Measurements from ENCODE around the gene TIMP3.

TIMP3 gene

GRCh38 chr22:32864596-32864995 lies 63.1 kb downstream of the TIMP3 start (continued):
- no peak for TF ChIP-seq TSHZ2 (CRISPR knock-in tag; IDR thresholded peaks at IDR 0.05)
- TF ChIP-seq ARNTL (CRISPR knock-in tag; IDR thresholded peaks at IDR 0.05; ENCODE audit: borderline replicate concordance, low read depth), result no peak
- no peak for TF ChIP-seq PATZ1 (CRISPR knock-in tag; IDR thresholded peaks at IDR 0.05; ENCODE audit: borderline replicate concordance)
- no peak for TF ChIP-seq TOX (CRISPR knock-in tag; IDR thresholded peaks at IDR 0.05; ENCODE audit: borderline replicate concordance)

GRCh38 chr22:32866953-32867352 lies 65.4 kb downstream of the TIMP3 start:
- ATAC-seq, result no peak
- TF ChIP-seq POU6F1 (CRISPR knock-in tag; IDR thresholded peaks at IDR 0.05; ENCODE audit: borderline replicate concordance, low read depth) (no peak), BACH2 (CRISPR knock-in tag; IDR thresholded peaks at IDR 0.05; ENCODE audit: borderline replicate concordance) (no peak), ZNF70 (CRISPR knock-in tag; IDR thresholded peaks at IDR 0.05) (no peak), TOX (CRISPR knock-in tag; IDR thresholded peaks at IDR 0.05; ENCODE audit: borderline replicate concordance) (no peak), ZC3H10 (CRISPR knock-in tag; IDR thresholded peaks at IDR 0.05) (no peak), ZNF565 (CRISPR knock-in tag; conservative IDR thresholded peaks at IDR 0.05; ENCODE audit: low read depth) (no peak), ESRRG (CRISPR knock-in tag; IDR thresholded peaks at IDR 0.05) (no peak), ZFP30 (CRISPR knock-in tag; IDR thresholded peaks at IDR 0.05) (no peak)

GRCh38 chr22:32868946-32869345 lies 67.4 kb downstream of the TIMP3 start:
- TF ChIP-seq ZC3H10 (CRISPR knock-in tag; IDR thresholded peaks at IDR 0.05) (no peak), OSR1 (CRISPR knock-in tag; IDR thresholded peaks at IDR 0.05) (no peak), SNAI2 (CRISPR knock-in tag; IDR thresholded peaks at IDR 0.05) (no peak), POU6F1 (CRISPR knock-in tag; IDR thresholded peaks at IDR 0.05; ENCODE audit: borderline replicate concordance, low read depth) (no peak), GLIS3 (CRISPR knock-in tag; IDR thresholded peaks at IDR 0.05) (no peak), CREB5 (CRISPR knock-in tag; IDR thresholded peaks at IDR 0.05; ENCODE audit: low read depth) (no peak), ZFP30 (CRISPR knock-in tag; IDR thresholded peaks at IDR 0.05) (no peak), PPARA (CRISPR knock-in tag; IDR thresholded peaks at IDR 0.05; ENCODE audit: borderline replicate concordance) (no peak), TOX (CRISPR knock-in tag; IDR thresholded peaks at IDR 0.05; ENCODE audit: borderline replicate concordance) (no peak), BACH2 (CRISPR knock-in tag; IDR thresholded peaks at IDR 0.05; ENCODE audit: borderline replicate concordance) (no peak), TSHZ2 (CRISPR knock-in tag; IDR thresholded peaks at IDR 0.05) (no peak), RARB (CRISPR knock-in tag; IDR thresholded peaks at IDR 0.05) (no peak), CSRNP3 (CRISPR knock-in tag; IDR thresholded peaks at IDR 0.05) (no peak), ISL1 (CRISPR knock-in tag; IDR thresholded peaks at IDR 0.05) (no peak), ESRRG (CRISPR knock-in tag; IDR thresholded peaks at IDR 0.05) (no peak)
- ATAC-seq, result no peak

Data from SK-N-SH treated with all-trans-retinoic acid at 6 μM for 48 hours (cell line).